ENCODE results near the gene SPAG9. TPM values are rescaled to one million over a fixed set of nuclear protein-coding genes. Genes with fewer than 3 reads are reported as not detected.
A peak's percentile ranks its signal among the peaks of the same experiment; 100 is the strongest.

SPAG9 gene
- total RNA-seq, 2 donors from 2014 or later = 54.7 to 115 TPM

DNA sequence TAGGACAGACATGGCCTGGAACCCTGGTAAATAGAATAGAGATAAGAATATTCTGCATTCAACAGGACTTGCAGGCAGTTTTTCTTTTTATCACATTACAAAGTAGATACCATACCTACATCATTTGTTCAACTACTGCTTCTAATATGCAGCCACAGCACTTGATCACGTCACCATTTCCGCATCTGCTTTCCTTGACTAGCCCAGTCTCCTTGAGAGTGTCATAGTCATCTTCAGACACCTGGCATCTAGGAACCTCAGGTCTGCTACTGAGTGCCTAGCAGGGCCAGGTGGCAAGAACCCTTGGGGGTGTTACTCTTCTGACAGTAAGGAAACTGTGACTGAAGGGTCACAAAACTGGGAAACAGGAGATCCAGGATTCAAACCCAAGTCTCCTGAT is 161.3 kb downstream of the SPAG9 start:
- DNase-seq (ENCODE audit: low spot score in 2 of 2) = no peak
- H3K36me3 Mint-ChIP-seq = no peaks in the 10 kb centered on the region

DNA sequence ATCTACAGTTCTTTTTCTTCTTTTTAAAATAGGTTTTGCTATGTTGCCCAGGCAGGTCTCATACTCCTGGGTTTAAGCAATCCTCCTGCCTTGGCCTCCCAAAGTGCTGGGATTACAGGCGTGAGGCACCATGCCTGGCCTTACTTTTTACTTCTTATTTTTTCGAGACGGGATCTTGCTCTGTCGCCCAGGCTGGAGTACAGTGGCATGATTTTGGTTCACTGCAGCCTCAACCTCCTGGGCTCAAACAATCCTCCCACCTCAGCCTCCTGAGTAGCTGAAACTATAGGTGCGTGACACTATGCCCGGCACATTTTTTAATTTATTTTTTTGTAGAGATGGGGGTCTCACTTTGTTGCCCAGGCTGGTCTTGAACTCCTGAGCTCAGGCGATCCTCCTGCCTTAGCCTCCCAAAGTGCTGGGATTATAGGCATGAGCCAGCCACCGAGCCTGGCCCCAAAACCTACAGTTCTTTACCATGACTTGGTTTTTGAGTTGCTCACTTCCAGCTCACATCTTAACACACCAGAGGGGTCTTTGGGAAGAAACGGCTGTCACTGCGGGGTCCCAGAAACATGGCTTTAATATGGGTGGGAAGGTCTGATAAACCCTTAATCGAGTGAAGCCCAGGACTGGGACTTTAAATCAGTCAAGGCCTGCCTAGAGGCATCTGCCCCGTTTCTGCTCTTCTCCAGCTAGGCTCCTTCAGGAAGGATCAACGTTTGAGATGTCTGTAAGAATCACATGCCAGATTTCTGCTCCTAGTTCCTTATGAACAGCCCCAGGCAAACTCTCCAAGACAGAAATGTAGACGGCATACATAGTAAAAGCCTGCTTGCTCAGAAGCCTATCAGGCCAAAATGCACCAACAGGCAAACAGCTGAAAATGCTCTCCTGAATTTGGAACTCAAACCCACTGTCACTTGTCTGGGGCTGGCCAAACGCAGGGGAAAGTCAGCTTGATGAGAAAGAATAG is 162.8 kb downstream of the SPAG9 start:
- no peak overlapping the region for H3K27ac Mint-ChIP-seq
- H3K9me3 Mint-ChIP-seq = no peaks in the 10 kb centered on the region
- ATAC-seq = no peak
- DNase-seq (ENCODE audit: low spot score in 2 of 2) = no peak
- H3K36me3 Mint-ChIP-seq = no peaks in the 10 kb centered on the region

More for the DNA sequence above, 161.3 kb downstream of the SPAG9 start:
- no peak overlapping the region for H3K27ac Mint-ChIP-seq
- ATAC-seq = no peak
- H3K9me3 Mint-ChIP-seq = no peaks in the 10 kb centered on the region

DNA sequence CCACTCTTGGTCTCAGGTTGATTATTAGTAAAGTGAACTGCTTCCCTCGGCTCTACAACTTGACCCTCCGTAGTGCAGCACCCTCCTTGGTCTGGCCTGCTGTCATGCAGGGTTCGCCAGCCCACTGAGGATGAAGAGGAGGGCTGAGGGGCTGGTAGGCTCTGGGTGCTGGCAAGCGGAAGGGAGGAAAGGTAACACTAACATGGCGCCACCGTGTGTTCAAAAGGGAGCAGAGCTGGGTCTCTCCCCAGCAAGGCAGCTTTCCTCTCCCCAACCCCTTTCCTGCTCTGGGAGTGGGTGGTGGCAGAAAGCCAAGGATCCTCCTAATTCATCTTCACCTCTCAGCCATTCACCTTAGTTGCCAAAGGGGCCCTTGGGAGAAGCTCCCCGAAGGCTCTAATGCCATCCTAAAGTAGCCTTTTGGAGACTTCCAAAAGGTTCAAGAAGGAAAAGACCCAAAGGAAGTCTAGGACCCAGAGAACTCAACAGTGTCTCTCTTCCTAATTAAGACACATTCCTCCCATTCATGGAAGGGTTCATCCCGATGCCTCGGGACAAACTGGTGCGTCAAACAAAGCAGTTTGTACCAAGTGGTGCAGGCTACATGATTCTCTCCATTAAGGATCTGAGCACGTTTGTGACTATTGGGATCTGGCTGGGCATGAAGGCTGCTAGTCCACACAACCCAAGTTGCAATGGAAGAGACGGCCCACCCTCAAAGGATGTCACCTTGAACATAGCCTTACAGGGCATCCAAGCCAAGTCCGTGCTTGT is 163.7 kb downstream of the SPAG9 start:
- peak; percentile 88 to 93 for ATAC-seq
- no peaks in the 10 kb centered on the region for H3K9me3 Mint-ChIP-seq
- no peaks in the 10 kb centered on the region for H3K36me3 Mint-ChIP-seq
- peak overlapping the region in 1 of 2 donors; percentile 42 for H3K27ac Mint-ChIP-seq
- DNase-seq (ENCODE audit: low spot score in 2 of 2) = peak; percentile 52 to 60

DNA sequence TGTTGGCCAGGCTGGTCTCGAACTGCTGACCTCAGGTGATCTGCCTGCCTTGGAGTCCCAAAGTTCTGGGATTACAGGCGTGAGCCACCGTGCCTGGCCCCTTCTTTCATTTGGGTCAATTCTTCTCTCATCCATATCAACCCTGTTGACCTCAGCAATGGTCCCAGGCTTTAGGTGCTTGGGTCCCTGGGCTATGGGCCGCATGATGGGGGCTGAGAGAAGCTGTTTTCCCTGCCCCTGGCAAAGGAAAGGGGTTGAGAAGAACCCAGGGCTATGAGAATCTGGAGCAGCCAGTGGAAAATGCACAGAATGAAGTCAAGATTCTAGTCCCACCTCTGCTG is 164.3 kb downstream of the SPAG9 start:
- no peaks in the 10 kb centered on the region for H3K9me3 Mint-ChIP-seq
- ATAC-seq (no peak), DNase-seq (ENCODE audit: low spot score in 2 of 2) (peak in 1 of 2 donors; percentile 48)
- H3K27ac Mint-ChIP-seq = peak overlapping the region in 1 of 2 donors; percentile 42
- no peaks in the 10 kb centered on the region for H3K36me3 Mint-ChIP-seq

GRCh38 chr17:50955667-50956120 is 165.0 kb downstream of the SPAG9 start:
- Mint-ChIP-seq H3K36me3 (no peaks in the 10 kb centered on the region), H3K9me3 (no peaks in the 10 kb centered on the region), H3K27ac (peak overlapping the region in 1 of 2 donors; percentile 80)
- DNase-seq (ENCODE audit: low spot score in 2 of 2) (no peak), ATAC-seq (no peak)

GRCh38 chr17:50955160-50955559 is 165.5 kb downstream of the SPAG9 start:
- Mint-ChIP-seq H3K9me3 (no peaks in the 10 kb centered on the region), H3K36me3 (no peaks in the 10 kb centered on the region), H3K27ac (peak overlapping the region; percentile 29 to 80)
- peak in 1 of 2 donors; percentile 54 for DNase-seq (ENCODE audit: low spot score in 2 of 2)
- ATAC-seq = no peak

GRCh38 chr17:50954641-50955121 is 166.0 kb downstream of the SPAG9 start:
- no peaks in the 10 kb centered on the region for H3K9me3 Mint-ChIP-seq
- no peak for ATAC-seq
- H3K36me3 Mint-ChIP-seq = no peaks in the 10 kb centered on the region
- peak overlapping the region; percentile 29 to 80 for H3K27ac Mint-ChIP-seq
- DNase-seq (ENCODE audit: low spot score in 2 of 2) = peak in 1 of 2 donors; percentile 50

DNA sequence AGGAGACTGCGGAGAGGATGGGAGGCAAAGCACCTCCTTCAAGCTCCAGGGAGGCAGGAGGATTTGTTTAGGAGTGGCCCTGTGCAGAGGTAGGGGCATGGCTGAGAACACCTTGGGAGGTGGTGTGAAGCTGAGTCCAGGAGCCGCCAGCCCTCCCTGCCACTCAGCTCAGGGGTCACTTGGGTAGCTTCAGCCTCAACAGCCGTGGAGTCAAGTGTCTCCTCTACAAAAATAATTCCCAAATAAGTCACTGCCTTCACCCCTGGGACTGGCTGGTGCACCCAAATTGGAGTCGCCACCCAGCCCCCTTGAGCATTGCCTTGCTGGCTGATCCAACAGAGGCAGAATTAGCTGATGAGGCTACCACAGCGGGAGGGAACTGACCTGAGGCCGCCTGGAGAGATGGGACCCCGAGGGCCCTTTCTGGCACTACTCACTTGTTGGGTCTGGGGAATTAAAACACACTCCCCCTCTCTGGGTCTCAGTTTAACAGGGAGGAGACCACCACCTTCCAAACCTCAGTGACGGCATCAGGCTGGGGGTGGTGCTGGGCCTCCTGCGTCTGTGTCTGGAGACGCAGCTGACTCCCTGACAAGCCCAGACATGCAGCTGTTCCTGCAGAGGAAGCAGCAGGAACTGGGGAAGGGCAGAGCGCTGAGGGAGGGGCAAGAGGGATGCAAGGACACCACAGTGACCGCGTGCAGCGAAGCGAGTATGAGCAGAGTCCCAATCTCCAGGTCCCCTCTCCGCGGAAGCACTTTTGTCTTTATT is 166.7 kb downstream of the SPAG9 start:
- DNase-seq (ENCODE audit: low spot score in 2 of 2) = peak in 1 of 2 donors; percentile 52
- H3K9me3 Mint-ChIP-seq = no peaks in the 10 kb centered on the region
- ATAC-seq = no peak
- peak overlapping the region in 1 of 2 donors; percentile 80 for H3K27ac Mint-ChIP-seq
- no peaks in the 10 kb centered on the region for H3K36me3 Mint-ChIP-seq

- Mint-ChIP-seq H3K9me3 (no peaks in the 10 kb centered on the region), H3K36me3 (no peaks in the 10 kb centered on the region), H3K27ac (peak overlapping the region; percentile 60 to 80)
- no peak for ATAC-seq
- no peak for DNase-seq (ENCODE audit: low spot score in 2 of 2)
Observed at GRCh38 chr17:50953518-50953830, 167.2 kb downstream of the SPAG9 start.

DNA sequence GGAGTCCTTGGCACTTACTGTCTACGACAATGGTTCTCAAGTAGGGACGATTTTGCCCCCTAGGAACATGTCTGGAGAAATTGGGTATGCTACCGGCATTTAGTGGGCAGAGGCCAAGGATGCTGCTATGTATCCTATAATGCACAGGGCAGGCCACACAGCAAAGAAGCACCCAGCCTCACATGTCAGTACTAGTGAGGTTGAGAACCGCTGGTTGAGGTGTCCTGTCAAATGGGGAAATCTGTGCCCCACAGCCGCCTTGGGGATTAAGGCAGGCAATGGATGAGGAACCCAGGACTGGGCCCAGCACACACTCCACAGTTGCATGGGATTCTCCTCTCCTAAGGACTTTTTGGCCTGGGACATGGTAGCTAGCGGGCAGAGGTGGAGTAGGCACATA is 167.8 kb downstream of the SPAG9 start:
- H3K36me3 Mint-ChIP-seq = no peaks in the 10 kb centered on the region
- peak overlapping the region in 1 of 2 donors; percentile 80 for H3K27ac Mint-ChIP-seq
- ATAC-seq (no peak), DNase-seq (ENCODE audit: low spot score in 2 of 2) (peak in 1 of 2 donors; percentile 39)
- H3K9me3 Mint-ChIP-seq = no peaks in the 10 kb centered on the region

DNA sequence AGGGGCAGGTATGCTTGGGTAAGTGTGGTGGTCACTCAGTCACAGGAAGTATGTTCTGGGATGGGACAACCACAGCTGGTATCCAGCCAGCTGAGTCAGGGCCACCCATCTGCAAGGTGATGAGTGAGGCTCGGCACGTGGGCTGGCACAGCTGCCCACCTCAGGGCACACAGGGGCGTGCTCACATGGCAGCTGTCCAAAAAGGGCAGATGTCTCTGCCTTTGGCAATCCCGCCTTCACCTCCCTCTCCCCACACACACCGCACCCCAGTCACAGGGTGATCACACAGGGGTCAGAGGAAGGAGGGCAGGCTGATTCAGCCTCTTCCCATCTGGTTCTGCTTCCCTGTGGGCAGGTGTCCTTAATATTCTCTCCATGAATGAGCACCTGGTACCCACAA is 168.7 kb downstream of the SPAG9 start:
- peak in 1 of 2 donors; percentile 53 for DNase-seq (ENCODE audit: low spot score in 2 of 2)
- no peaks in the 10 kb centered on the region for H3K36me3 Mint-ChIP-seq
- no peaks in the 10 kb centered on the region for H3K9me3 Mint-ChIP-seq
- no peak for ATAC-seq
- peak overlapping the region in 1 of 2 donors; percentile 13 for H3K27ac Mint-ChIP-seq

GRCh38 chr17:50949989-50950877 is 170.4 kb downstream of the SPAG9 start:
- Mint-ChIP-seq H3K36me3 (no peaks in the 10 kb centered on the region), H3K27ac (peak overlapping the region in 1 of 2 donors; percentile 64), H3K9me3 (no peaks in the 10 kb centered on the region)
- peak; percentile 48 to 71 for DNase-seq (ENCODE audit: low spot score in 2 of 2)
- peak; percentile 76 to 93 for ATAC-seq

GRCh38 chr17:50949128-50949988 is 171.3 kb downstream of the SPAG9 start:
- DNase-seq (ENCODE audit: low spot score in 2 of 2) = peak in 1 of 2 donors; percentile 52
- H3K27ac Mint-ChIP-seq = peak overlapping the region in 1 of 2 donors; percentile 64
- no peaks in the 10 kb centered on the region for H3K36me3 Mint-ChIP-seq
- no peak for ATAC-seq
- no peaks in the 10 kb centered on the region for H3K9me3 Mint-ChIP-seq

DNA sequence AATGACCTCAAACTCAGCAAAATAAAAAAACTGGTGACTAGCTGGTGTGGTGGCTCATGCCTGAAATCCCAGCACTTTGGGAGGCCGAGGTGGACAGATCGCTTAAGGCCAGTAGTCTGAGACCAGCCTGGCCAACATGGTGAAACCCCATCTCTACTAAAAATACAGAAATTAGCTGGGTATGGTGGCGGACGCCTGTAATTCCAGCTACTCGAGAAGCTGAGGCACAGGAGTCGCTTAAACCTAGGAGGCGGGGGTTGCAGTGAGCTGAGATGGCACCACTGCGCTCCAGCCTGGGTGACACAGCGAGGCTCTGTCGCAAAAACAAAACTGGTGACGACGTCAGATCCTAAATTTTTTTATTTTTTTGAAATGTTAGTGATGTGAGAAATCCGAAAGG is 172.0 kb downstream of the SPAG9 start:
- no peak for ATAC-seq
- H3K9me3 Mint-ChIP-seq = no peaks in the 10 kb centered on the region
- peak overlapping the region in 1 of 2 donors; percentile 64 for H3K27ac Mint-ChIP-seq
- peak in 1 of 2 donors; percentile 34 for DNase-seq (ENCODE audit: low spot score in 2 of 2)
- no peaks in the 10 kb centered on the region for H3K36me3 Mint-ChIP-seq

Data from activated naive CD4-positive, alpha-beta T cell treated with anti-CD3 and anti-CD28 coated beads, Interleukin-2, amount 50 U/mL, for 72 hours (primary cell).